Brain microvascular endothelial cell (primary cell): ENCODE data around the gene LDLRAD2.

Experiments used
- DNase-seq: peaks from one replicate; pipeline ENCODE4 v3.0.0-alpha.2; 2020
- H3K27ac ChIP-seq: fragments of 250-450 bp; sonication (Bioruptor Pico); 2 replicates; pipeline ENCODE4 v1.5.1; 2020; ENCODE audit warnings: mild to moderate bottlenecking, moderate library complexity
- H3K27me3 ChIP-seq: fragments of 250-450 bp; sonication (Bioruptor Pico); replicated peaks from 2 replicates; pipeline ENCODE4 v1.5.1; 2020; ENCODE audit warnings: mild to moderate bottlenecking
- H3K36me3 ChIP-seq: fragments of 250-450 bp; sonication (Bioruptor Pico); replicated peaks from 2 replicates; pipeline ENCODE4 v1.5.1; 2020; ENCODE audit warnings: mild to moderate bottlenecking
- H3K4me3 ChIP-seq: 2 replicates; pipeline ENCODE4 v1.5.1; 2011; ENCODE audit warnings: low read depth, mild to moderate bottlenecking, control low read depth, low read length, moderate library complexity
- in situ Hi-C: cut with HindIII; loops from 2 replicates; pipeline ENCODE4 v1.10.0; 2017; ENCODE audit warnings: low sequenced_read_pairs, low pct_ligation_motif_present
- TF ChIP-seq, protein P1 (sequence below): IDR thresholded peaks from 2 replicates; pipeline ENCODE4 v1.5.1; 2011; ENCODE audit warnings: low read depth, mild to moderate bottlenecking, moderate library complexity, low read length, control low read depth, inconsistent platforms; ENCODE audit errors: missing control alignments

The LDLRAD2 gene

DNA sequence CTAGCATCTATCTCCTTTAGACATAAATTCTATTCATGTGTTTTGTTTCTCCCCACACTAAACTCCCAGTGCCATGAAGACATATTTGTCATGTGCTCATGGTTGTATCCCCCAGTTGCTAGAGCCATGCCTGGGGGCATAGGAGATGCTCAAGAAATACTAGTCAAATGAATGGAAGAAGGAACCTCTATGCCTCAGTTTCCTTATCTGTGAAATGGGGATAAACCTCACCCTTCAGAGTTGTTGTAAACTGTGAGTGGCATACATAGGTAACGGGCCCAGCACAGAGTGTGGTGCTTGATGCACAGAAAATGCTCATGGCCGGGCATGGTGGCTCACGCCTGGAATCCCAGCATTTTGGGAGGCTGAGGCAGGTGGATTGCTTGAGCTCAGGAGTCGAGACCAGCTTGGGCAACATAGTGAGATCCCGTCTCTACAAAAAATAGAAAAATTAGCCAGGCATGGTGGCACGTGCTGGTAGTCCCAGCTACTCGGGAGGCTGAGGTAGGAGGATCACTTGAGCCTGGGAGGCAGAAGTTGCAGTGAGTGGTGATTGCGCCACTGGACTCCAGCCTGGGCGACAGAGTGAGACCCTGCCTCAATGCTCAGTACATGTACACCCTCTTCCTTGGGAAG lies 8.7 kb downstream of the LDLRAD2 start:
- peaks cover 22% of the 10 kb centered on the region for H3K36me3 ChIP-seq
- in situ Hi-C loops, result no loop called here
- TF ChIP-seq, protein P1, sequence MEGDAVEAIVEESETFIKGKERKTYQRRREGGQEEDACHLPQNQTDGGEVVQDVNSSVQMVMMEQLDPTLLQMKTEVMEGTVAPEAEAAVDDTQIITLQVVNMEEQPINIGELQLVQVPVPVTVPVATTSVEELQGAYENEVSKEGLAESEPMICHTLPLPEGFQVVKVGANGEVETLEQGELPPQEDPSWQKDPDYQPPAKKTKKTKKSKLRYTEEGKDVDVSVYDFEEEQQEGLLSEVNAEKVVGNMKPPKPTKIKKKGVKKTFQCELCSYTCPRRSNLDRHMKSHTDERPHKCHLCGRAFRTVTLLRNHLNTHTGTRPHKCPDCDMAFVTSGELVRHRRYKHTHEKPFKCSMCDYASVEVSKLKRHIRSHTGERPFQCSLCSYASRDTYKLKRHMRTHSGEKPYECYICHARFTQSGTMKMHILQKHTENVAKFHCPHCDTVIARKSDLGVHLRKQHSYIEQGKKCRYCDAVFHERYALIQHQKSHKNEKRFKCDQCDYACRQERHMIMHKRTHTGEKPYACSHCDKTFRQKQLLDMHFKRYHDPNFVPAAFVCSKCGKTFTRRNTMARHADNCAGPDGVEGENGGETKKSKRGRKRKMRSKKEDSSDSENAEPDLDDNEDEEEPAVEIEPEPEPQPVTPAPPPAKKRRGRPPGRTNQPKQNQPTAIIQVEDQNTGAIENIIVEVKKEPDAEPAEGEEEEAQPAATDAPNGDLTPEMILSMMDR, result no peak
- H3K27ac ChIP-seq, result no peak overlapping the region
- H3K4me3 ChIP-seq, result no peak overlapping the region
- no peaks in the 10 kb centered on the region for H3K27me3 ChIP-seq
- no peak for DNase-seq

DNA sequence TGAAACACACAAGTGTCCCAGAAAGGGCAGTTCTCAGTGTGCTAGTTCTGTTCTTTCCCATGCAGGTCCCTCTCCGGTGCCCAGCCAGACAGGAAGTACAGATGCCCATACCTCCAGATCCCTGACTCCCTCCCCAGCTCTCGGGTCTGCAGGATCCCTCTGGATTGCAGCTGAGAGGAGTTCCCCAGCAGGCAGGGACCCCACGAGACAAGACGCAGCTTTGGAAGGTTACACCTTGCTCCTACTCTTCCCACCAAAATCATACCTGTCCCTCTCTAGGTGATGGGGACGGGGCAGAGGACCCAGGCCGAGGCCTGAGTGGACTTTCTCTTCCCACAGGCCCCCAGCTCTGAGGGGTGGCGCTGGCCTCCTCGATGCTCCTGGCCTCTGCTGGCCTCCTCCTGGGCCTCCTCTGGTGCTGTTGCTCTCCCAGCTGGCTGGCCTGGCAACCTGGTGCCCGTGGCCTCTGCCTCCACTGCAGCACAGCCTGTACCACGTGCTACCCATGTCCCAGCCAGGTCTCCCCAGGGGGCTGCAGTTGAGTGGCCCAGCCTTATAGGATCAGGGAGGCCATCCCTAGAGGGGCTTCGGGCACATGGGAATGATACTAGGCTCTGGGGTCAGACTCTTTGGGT lies 9.4 kb downstream of the LDLRAD2 start:
- Histone ChIP-seq H3K36me3 (peaks cover 25% of the 10 kb centered on the region), H3K4me3 (no peak overlapping the region), H3K27me3 (no peaks in the 10 kb centered on the region), H3K27ac (no peak overlapping the region)
- TF ChIP-seq, protein P1, result no peak
- in situ Hi-C loops, result no loop called here
- DNase-seq, result no peak

DNA sequence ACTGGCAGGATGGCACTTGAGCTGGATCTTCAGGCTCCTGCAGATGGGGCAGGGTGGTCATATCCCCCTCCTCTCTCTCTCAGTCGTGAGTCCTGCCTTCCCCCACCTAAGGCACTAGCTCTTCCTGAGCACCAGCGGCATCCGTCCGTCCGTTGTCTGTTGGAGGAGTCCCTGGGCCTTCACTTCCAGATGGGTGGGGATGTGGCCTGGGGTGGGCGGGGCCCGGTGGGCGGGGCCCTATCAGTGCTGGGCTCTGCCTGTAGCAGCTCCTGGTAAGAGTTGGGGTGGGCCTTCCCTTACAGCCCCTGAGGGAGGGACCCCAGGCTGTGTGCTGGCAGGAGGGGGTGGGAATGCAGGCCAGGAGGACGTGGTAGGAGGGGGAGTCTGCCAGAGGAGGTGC lies 10.3 kb downstream of the LDLRAD2 start:
- in situ Hi-C loops, result no loop called here
- TF ChIP-seq, protein P1, result no peak
- H3K4me3 ChIP-seq, result no peak overlapping the region
- DNase-seq, result no peak
- peaks cover 32% of the 10 kb centered on the region for H3K36me3 ChIP-seq
- H3K27me3 ChIP-seq, result no peaks in the 10 kb centered on the region
- H3K27ac ChIP-seq, result no peak overlapping the region

DNA sequence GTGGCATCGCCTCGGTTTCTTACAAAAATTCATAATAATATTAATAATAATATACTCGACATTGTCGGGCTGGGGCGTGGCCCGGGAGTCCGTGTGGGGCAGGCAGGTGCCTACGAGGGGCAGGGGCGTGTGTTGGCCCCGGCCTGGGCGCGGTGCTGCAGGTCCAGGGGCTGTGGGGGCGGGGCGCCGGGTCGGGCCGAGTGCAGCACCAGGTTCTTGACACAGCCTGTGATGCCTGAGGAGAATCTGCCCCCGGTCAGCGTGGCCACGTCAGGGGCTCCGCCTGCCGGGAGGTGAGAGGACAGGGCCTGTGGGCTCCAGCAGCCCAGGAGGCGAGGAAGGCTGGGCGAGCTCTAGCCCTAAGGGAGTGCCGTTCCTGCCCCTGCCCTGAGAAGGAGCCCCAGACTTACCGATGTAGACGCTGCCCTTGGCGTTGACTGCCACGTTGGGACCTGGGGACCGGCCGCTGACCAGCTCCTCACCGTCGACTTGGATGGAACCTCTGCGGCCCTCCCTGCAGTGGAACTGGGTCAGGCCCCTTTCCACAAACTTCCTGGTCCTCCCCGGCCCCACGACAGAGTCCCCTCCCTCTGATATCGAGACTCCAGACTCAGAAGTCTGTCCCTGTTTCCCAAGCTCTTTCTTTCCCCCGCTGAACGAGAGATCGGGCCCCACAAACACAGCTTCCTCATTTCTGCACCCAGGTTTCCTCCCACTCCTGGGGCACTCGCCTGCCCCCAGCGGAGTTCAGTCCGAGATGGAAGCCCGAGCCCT lies 11.3 kb downstream of the LDLRAD2 start:
- H3K27ac ChIP-seq, result no peak overlapping the region
- H3K27me3 ChIP-seq, result no peaks in the 10 kb centered on the region
- in situ Hi-C loops, result no loop called here
- no peak for DNase-seq
- peaks cover 41% of the 10 kb centered on the region for H3K36me3 ChIP-seq
- H3K4me3 ChIP-seq, result no peak overlapping the region
- TF ChIP-seq, protein P1, result no peak

DNA sequence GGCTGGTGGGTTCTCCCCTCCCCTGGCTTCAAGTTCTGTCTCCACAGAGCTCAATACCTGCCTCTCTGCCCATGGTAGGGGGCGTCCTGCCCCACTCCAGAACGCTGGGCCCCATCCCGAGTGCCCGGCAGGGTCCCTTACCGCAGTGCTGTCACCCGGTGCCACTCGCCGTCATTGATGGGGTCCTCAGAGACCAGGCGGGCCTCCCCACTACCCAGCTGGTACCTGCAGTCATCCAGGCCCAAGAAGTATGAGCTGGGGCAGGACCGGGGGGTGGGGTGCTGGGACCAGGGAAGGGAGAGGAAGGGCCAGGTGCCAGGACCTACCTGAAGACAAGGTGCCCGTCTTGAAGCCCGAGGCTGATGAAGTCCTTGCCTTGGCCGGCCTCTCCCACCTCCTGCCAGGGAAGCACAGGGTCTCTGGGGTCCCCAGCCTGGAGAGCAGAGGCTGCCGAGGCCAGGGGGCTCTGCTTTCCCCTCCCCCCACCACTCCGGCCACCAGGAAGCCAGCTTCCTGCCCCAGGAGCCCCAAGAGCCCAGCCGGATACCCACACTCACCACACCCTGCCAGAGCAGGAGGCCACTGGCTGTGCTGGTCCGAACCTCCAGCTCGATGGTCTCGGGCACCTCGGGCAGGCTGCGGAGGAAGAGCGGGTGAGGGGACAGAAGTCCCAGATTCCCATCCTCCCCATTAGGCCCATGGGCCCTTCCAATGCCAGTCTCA lies 12.1 kb downstream of the LDLRAD2 start:
- in situ Hi-C loops, result no loop called here
- Histone ChIP-seq H3K4me3 (no peak overlapping the region), H3K36me3 (peaks cover 49% of the 10 kb centered on the region), H3K27ac (no peak overlapping the region), H3K27me3 (no peaks in the 10 kb centered on the region)
- DNase-seq, result no peak
- TF ChIP-seq, protein P1, result no peak
